Islet of Langerhans (tissue), 1 donor: ENCODE measurements around the gene ABHD6.
"Not testable (repeated sequence)": the region's sequence is repeated elsewhere in the genome, so short reads cannot be mapped to it uniquely, and the experiment has no call there.

Source experiments
- FAIRE-seq: peaks from one replicate; lab custom pipeline; 2011; peaks lifted over from hg19 to GRCh38; lab: Jason Lieb, UNC

The ABHD6 gene

GRCh38 chr3:58237238-58237940 is at the start of gene ABHD6:
Gene ABHD6, plus strand, starts transcription at chr3:58237792. Its CDS starts 18,795 bp downstream, at chr3:58256587.
- FAIRE-seq = no peak

GRCh38 chr3:58188173-58188564 is 49.4 kb upstream of the ABHD6 start:
- no peak for FAIRE-seq

GRCh38 chr3:58188921-58189451 is 48.6 kb upstream of the ABHD6 start:
- no peak for FAIRE-seq

- no peak for FAIRE-seq
These were observed 47.9 kb upstream of the ABHD6 start for GRCh38 chr3:58189691-58190090.

- no peak for FAIRE-seq
These were observed 47.3 kb upstream of the ABHD6 start for GRCh38 chr3:58190291-58190690.

- no peak for FAIRE-seq
These were observed 46.7 kb upstream of the ABHD6 start for GRCh38 chr3:58190882-58191281.

- FAIRE-seq = no peak
These were observed 46.1 kb upstream of the ABHD6 start for GRCh38 chr3:58191361-58191991.

- FAIRE-seq = no peak
These were observed 45.5 kb upstream of the ABHD6 start for GRCh38 chr3:58192069-58192468.

- no peak for FAIRE-seq
These were observed 43.7 kb upstream of the ABHD6 start for GRCh38 chr3:58193682-58194407.

GRCh38 chr3:58197588-58197987 is 40.0 kb upstream of the ABHD6 start:
- no peak for FAIRE-seq

GRCh38 chr3:58198362-58198761 is 39.2 kb upstream of the ABHD6 start:
- FAIRE-seq = no peak

GRCh38 chr3:58198804-58199203 is 38.8 kb upstream of the ABHD6 start:
- no peak for FAIRE-seq

GRCh38 chr3:58200121-58200709 is 37.4 kb upstream of the ABHD6 start:
- no peak for FAIRE-seq

- FAIRE-seq = no peak
These were observed 36.7 kb upstream of the ABHD6 start for GRCh38 chr3:58200846-58201355.

- not testable (repeated sequence) for FAIRE-seq
These were observed 36.1 kb upstream of the ABHD6 start for GRCh38 chr3:58201451-58201850.

GRCh38 chr3:58202917-58203360 is 34.7 kb upstream of the ABHD6 start:
- FAIRE-seq = no peak

- FAIRE-seq = no peak
These were observed 34.1 kb upstream of the ABHD6 start for GRCh38 chr3:58203541-58203940.

GRCh38 chr3:58204720-58205119 is 32.9 kb upstream of the ABHD6 start:
- FAIRE-seq = no peak

GRCh38 chr3:58205981-58206380 is 31.6 kb upstream of the ABHD6 start:
- FAIRE-seq = no peak

- no peak for FAIRE-seq
These were observed 31.1 kb upstream of the ABHD6 start for GRCh38 chr3:58206406-58207011.

- no peak for FAIRE-seq
These were observed 29.6 kb upstream of the ABHD6 start for GRCh38 chr3:58207954-58208353.

GRCh38 chr3:58209933-58210332 is 27.7 kb upstream of the ABHD6 start:
- no peak for FAIRE-seq
